Measurements from ENCODE around the gene MBOAT1.
"Not testable (repeated sequence)": the region's sequence is repeated elsewhere in the genome, so short reads cannot be mapped to it uniquely, and the experiment has no call there.

MBOAT1 gene

GRCh38 chr6:20168690-20169089 is 43.6 kb downstream of the MBOAT1 start:
- no peak for DNase-seq

DNA sequence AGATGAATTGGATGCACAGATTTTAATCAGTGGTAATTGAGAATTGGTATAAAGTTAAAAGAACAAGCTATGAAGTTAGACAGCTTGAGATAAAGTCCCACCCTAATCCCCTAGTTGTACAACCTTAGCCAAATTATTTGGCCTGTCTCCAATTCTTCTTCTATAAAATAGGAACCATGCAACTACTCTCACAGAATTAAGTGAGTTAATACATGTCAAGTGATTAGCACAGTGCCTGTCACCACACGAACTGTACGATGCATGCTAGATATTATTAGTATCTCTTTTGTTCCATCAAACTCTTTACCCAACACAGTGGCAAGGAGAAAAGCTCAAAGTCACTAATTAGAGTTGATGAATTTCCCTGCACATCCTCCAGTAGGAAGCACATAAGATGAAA is 44.7 kb downstream of the MBOAT1 start:
- no peak for DNase-seq

GRCh38 chr6:20166210-20166609 is 46.1 kb downstream of the MBOAT1 start:
- DNase-seq, result no peak

- no peak for DNase-seq
Observed at GRCh38 chr6:20162515-20162914, 49.8 kb downstream of the MBOAT1 start.

- peak; percentile 77 for DNase-seq
Observed at GRCh38 chr6:20160541-20161283, 51.6 kb downstream of the MBOAT1 start.

- no peak for DNase-seq
Observed at GRCh38 chr6:20159781-20160540, 52.3 kb downstream of the MBOAT1 start.

- no peak for DNase-seq
Observed at GRCh38 chr6:20159098-20159497, 53.2 kb downstream of the MBOAT1 start.

DNA sequence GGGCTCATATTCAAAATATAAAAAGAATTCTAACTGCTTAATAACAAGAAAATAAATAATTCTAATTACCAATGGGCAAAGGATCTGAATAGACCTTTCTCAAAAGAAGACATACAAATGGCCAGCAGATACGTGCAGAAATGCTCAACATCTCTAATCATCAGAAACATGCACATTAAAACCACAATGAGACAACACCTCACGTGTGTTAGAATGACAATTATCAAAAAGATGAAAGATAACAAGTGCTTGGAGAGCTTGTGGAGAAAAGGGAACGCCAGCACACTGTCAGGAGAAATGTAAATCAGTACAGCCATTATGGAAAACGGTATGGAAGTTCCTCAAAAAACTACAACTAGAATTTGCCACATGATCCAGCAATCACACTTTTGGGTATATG is 53.6 kb downstream of the MBOAT1 start:
- DNase-seq, result no peak

- no peak for DNase-seq
Observed at GRCh38 chr6:20156824-20157223, 55.4 kb downstream of the MBOAT1 start.

GRCh38 chr6:20154753-20155152 is 57.5 kb downstream of the MBOAT1 start:
- DNase-seq, result no peak

DNA sequence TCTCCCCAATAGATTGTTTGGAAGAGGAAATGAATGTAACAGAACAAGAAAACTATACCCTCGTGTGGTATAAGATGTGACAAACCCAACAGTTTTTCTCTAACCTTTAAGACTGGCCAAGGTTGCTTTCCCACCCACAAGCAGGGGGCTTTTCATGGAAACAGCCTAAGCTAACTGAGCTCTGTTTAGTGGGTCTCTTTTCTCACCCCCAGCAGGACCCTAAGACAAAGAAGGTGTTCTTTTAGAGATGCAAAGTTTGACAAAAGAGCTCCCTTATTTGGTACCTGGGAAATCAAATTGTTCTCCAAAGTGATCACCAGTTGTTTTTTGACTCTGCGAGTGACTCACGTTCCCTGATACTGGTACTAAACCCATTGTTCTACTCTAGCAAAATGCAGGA is 59.1 kb downstream of the MBOAT1 start:
- no peak for DNase-seq

DNA sequence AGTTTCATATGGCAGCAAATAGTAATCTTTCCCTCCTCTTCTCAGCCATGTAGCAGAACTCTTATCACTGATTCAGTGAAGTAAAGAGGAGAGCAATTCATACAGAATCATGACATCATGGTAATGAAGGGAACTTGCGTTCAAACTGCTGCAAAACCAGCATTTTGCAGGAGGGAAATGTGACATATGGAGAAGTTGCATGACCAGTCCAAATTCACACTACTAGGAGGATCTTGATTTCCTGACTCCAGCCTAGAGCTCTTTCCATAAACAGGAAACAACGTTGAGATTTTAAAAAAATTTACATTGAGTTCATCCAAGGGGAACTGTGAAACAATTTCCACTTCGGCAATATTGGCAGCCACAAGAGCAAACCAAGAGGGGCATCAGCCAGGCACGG is 63.8 kb downstream of the MBOAT1 start:
- DNase-seq, result no peak

- DNase-seq, result no peak
Observed at GRCh38 chr6:20147469-20147868, 64.8 kb downstream of the MBOAT1 start.

GRCh38 chr6:20146831-20147230 is 65.4 kb downstream of the MBOAT1 start:
- not testable (repeated sequence) for DNase-seq

GRCh38 chr6:20146291-20146690 is 66.0 kb downstream of the MBOAT1 start:
- DNase-seq, result no peak

GRCh38 chr6:20142866-20143265 is 69.4 kb downstream of the MBOAT1 start:
- DNase-seq, result no peak

- DNase-seq, result no peak
Observed at GRCh38 chr6:20141931-20142330, 70.3 kb downstream of the MBOAT1 start.

DNA sequence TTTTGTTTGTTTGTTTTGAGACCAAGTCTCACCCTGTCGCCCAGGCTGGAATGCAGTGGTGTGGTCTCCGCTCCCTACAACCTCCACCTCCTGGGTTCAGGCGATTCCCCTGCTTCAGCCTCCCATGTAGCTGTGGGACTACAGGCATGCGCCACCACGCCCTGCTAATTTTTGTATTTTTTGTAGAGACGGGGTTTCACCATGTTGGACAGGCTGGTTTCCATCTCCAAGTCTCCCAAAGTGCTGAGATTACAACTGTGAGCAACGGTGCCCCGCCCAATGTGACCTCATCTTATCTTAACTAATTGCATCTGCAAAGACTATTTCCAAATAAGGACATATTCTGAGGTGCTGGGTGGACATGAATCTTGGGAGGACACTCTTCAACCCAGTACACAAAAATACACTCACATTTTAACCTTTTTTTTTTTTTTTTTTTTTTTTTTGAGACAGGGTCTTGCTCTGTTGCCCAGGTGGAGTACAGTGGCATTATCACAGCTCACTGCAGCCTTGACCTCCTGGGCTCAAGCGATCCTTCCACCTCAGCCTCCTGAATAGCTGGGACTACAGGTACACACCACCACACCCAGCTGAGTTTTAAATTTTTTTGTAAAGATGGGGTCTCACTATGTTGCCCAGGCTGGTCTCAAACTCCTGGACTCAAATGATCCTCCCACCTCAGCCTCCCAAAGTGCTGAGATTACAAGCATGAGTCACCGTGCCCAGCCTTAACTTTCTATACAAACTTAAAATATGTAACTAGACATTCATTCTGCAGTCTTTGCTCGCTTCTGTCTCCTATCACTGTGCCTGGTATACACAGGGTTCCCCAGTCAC is 72.9 kb downstream of the MBOAT1 start:
- not testable (repeated sequence) for DNase-seq

GRCh38 chr6:20137837-20138236 is 74.4 kb downstream of the MBOAT1 start:
- DNase-seq, result no peak

DNA sequence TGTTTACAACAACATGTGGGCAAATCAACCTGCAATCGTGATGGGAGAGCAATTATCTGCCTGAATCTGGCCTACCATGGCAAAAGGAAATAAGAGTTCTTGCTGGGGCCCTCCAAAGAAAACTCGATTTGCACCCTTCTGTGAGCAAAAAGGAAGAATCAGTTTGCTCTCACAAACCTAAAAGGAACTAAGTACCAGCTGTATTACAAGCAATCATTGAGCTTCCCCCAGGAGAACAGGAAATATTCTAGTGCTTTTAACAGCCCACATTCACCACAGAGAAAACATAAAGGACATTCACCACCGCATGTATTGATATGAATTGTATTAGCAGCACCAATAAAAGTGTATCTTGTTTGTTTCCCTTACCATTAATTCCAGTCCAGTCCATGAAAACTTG is 75.0 kb downstream of the MBOAT1 start:
- peak; percentile 26 for DNase-seq

- DNase-seq, result no peak
Observed at GRCh38 chr6:20135677-20136268, 76.5 kb downstream of the MBOAT1 start.

DNA sequence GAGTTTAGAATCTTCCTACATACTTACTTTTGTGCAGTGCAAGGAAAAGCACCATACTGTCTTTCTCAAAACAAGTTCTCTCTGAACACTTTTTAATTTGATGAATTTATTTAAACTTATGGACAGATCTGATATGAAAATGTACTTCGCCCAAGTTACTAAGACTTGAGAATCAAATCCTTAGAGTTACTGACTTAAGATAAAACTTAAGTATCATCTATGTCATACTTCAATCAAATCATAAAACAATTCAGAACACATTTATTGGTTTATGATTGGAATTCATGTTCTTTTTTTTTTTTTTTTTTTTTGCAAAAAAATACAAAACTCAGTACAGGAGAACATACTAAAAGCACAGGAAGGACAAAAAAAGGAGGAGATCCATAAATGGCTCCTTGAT is 77.7 kb downstream of the MBOAT1 start:
- DNase-seq, result no peak

Data from NCI-H526 treated with DMSO at 0.1 percent for 48 hours (cell line).